ENCODE measurements around the gene SEPTIN7.

SEPTIN7 gene

DNA sequence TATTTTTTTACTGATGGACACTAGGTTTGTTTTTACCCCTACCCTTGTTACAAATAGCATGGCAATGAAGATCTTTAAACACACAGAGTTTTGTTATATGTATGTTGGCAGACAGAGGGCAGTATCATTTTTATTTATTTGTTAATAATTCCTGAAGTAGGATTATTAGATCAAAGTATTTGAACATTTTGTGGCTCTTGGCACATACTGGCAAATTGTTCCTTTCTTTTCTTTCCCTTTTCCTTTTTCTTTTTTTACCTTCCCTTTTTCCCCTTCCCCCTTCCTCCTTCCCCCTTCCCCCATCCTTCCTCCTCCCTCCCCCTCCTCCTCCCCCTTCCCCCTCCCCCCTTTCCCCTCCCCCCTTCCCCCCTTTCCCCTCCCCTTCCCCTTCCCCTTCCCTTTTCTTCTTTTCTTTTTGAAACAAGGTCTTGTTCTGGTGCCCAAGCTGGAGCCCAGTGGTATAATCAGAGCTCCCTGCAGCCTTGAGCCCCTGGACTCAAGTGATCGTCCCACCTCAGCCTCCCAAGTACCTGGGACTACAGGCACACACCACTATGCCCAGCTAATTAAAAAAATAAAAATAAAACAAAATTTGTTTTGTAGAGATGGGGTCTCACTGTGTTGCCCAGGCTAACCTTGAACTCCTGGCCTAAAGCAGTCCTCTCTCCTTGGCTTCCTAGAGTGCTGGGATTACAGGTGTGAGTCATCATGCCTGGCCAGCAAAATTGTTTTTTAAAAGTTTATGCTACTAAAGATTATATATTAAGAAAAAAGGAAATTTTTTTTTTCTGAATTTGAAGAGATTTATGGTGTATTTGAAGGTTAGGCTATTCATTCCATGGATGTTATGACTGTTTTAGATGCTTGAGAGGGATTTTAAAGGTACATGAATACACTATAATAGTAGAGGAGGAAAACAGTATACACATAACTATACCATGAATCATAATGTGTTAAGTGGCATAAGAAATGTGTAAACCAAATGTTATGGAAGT, 39.3 kb downstream of the SEPTIN7 start:
- no peak for DNase-seq

DNA sequence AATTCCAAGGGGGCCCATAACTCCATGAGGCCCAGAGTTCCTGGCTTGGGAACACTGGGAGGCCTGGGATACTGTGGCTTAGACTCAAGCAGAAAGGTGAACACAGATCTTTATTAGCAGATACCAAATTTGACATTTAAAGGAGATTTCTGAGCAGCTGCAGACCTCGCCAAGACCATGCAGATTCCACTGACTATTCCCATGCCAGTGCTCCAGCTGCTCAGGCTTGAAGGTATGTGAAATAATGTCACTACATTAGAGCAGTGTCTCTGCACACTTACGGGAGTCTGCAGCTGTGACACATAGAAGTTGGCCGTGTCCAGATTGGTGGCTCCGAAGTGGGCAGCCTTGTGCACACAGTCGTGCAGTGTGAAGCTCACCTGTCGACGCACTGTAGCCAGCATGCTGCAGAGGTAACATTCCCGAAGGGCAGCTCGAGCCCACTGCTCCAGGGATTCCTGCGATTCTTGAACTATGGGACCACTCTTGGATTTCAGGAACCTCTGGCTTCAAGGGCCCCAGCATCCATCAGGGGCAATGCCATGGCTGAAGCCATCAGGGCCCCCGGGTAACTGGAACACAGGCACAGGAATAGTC, 46.1 kb downstream of the SEPTIN7 start:
- DNase-seq, result no peak

DNA sequence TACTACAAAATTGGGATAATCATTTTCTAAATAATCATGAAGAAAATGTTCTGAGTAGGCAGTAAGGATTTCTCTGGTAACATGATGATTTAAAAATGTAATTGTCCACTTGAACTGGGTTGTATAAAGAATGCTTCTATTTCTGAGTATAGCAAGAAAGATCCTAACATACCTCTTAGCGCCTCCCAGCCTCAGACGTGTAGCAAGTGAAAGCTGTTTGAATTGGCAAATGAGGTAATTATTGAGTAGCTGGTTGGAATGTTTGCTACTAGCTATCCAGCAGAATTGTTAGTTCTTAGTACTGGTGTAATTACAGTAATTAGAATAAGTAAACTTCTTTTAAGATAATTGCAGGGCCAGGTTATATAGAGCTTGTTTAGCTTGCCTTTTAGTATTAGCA, 47.9 kb downstream of the SEPTIN7 start:
- no peak for DNase-seq

DNA sequence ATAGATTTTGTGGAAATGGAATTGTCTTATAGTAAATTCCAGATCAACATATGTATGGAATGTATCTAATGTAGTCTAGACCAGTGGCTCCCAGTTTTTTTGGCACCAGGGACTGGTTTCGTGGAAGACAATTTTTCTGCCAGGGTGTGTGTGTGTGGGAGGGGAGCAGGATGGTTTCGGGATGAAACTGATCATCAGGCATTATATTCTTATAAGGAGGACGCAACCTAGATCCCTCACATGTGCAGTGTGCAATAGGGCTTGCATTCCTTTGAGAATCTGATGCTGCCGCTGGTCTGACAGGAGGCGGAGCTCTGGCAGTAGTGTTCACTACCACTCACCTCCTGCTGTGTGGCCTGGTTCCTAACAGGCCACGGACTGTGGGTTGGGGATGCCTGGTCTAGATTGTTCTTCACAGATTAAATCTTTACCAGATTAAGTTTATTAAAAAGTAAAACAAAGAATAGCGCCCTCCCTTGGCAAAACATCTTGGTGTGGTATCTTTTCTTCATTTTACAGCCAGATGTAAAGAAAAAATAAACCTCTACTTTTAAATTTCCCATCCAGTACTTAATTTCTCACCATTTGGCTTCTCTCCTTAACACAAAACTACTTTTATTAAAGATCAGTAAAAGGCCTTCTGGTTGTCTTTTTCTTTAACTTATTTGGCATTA, 48.4 kb downstream of the SEPTIN7 start:
- no peak for DNase-seq

DNA sequence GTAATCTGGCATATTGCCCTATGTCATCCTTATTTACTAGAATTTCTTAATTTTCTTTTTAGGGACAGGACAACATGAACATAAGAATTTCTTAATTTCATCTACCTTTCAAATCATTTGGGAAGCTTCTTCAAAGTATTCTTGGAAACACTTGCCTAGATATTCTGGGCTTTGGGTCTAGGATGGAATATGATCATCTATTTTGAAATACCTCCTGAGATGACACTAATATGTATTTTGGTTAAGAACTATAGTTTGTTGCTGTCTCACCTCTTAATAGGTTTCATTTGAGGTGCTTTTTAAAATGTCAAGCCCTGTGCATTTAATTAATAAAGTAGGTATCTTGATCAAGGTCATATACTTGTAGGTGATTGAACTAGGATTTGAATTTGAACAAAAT, 49.1 kb downstream of the SEPTIN7 start:
- no peak for DNase-seq
